Measurements from ENCODE around the gene IFNAR2. TPM values are rescaled to one million over a fixed set of nuclear protein-coding genes. Genes with fewer than 3 reads are reported as not detected.
A peak's percentile ranks its signal among the peaks of the same experiment; 100 is the strongest.

The IFNAR2 gene
- total and polyA plus RNA-seq, 2 donors (not counting 1 experiment from before 2014, with no cell fraction given) = 5.6 to 24.3 TPM

GRCh38 chr21:33228455-33228854 lies 1.3 kb upstream of the IFNAR2 start:
- Histone ChIP-seq H3K36me3 (ENCODE audit: control insufficient read depth, insufficient read depth, low read length) (no peaks in the 10 kb centered on the region), H3K4me3 (replicated peaks in 1 of 4; ENCODE audit: control extremely low read depth in 1 of 4, insufficient read depth in 1 of 4, low read depth in 3 of 4, low read length in 4 of 4) (no peak overlapping the region), H3K9me3 (ENCODE audit: control insufficient read depth, insufficient read depth, low read depth, low read length) (no peaks in the 10 kb centered on the region), H4K20me1 (ENCODE audit: control insufficient read depth, extremely low read depth, insufficient read depth, low read length) (no peaks in the 10 kb centered on the region), H3K4me1 (ENCODE audit: control insufficient read depth, extremely low read depth, insufficient read depth, low read length) (no peaks in the 10 kb centered on the region), H3K27me3 (ENCODE audit: control insufficient read depth, insufficient read depth, low read length) (peaks cover 4% of the 10 kb centered on the region), H2AFZ (ENCODE audit: low read length) (no peak overlapping the region), H3K4me2 (ENCODE audit: extremely low read depth, insufficient read depth, low read length) (no peak overlapping the region), H3K27ac (ENCODE audit: insufficient read depth, low read length) (no peak overlapping the region), H3K79me2 (ENCODE audit: control insufficient read depth, insufficient read depth, low read length) (no peaks in the 10 kb centered on the region), H3K9ac (ENCODE audit: insufficient read depth, low read length) (no peak overlapping the region)
- no peak for DNase-seq (ENCODE audit: low read depth in 2 of 2)
- TF ChIP-seq CTCF (conservative IDR thresholded peaks at IDR 0.05 in 1 of 2, IDR thresholded peaks at IDR 0.05 in 1 of 2; ENCODE audit: low read depth in 1 of 2, low read length in 2 of 2) = no peak
- TF ChIP-seq EZH2 (IDR thresholded peaks at IDR 0.05; ENCODE audit: low read length, missing control alignments) = no peak

GRCh38 chr21:33229099-33229783 lies 497 bp upstream of the IFNAR2 start:
- DNase-seq (ENCODE audit: low read depth in 2 of 2) = no peak
- Histone ChIP-seq H3K36me3 (ENCODE audit: control insufficient read depth, insufficient read depth, low read length) (no peaks in the 10 kb centered on the region), H3K27ac (ENCODE audit: insufficient read depth, low read length) (no peak overlapping the region)

More at GRCh38 chr21:33229099-33229783, 497 bp upstream of the IFNAR2 start:
- H3K4me1 ChIP-seq (ENCODE audit: control insufficient read depth, extremely low read depth, insufficient read depth, low read length) = no peaks in the 10 kb centered on the region
- peak overlapping the region; percentile 9 for H2AFZ ChIP-seq (ENCODE audit: low read length)
- peaks cover 4% of the 10 kb centered on the region for H3K27me3 ChIP-seq (ENCODE audit: control insufficient read depth, insufficient read depth, low read length)
- H3K4me3 ChIP-seq (replicated peaks in 1 of 4; ENCODE audit: control extremely low read depth in 1 of 4, insufficient read depth in 1 of 4, low read depth in 3 of 4, low read length in 4 of 4) = peak overlapping the region; percentile 16 to 91 (median 70)
- no peaks in the 10 kb centered on the region for H4K20me1 ChIP-seq (ENCODE audit: control insufficient read depth, extremely low read depth, insufficient read depth, low read length)
- TF ChIP-seq EZH2 (IDR thresholded peaks at IDR 0.05; ENCODE audit: low read length, missing control alignments) = no peak
- TF ChIP-seq CTCF (conservative IDR thresholded peaks at IDR 0.05 in 1 of 2, IDR thresholded peaks at IDR 0.05 in 1 of 2; ENCODE audit: low read depth in 1 of 2, low read length in 2 of 2) = no peak
- H3K79me2 ChIP-seq (ENCODE audit: control insufficient read depth, insufficient read depth, low read length) = no peaks in the 10 kb centered on the region
- peak overlapping the region; percentile 49 for H3K4me2 ChIP-seq (ENCODE audit: extremely low read depth, insufficient read depth, low read length)
- no peak overlapping the region for H3K9ac ChIP-seq (ENCODE audit: insufficient read depth, low read length)
- H3K9me3 ChIP-seq (ENCODE audit: control insufficient read depth, insufficient read depth, low read depth, low read length) = no peaks in the 10 kb centered on the region

Measured in fibroblast of lung (primary cell).